Gastrocnemius medialis (tissue), 4 donors: ENCODE data around the gene SLC43A2. TPM values are rescaled to one million over a fixed set of nuclear protein-coding genes. Genes with fewer than 3 reads are reported as not detected.

Experiments used
- ATAC-seq, 2 donors: fragments of 150-250 bp; one replicate each; pipeline ENCODE4 v1.9.1; 2016
- DNase-seq, 2 donors: peaks; one replicate each; pipeline ENCODE4 v3.0.0-alpha.2; 2019
- H3K27ac ChIP-seq, 4 donors: fragments of 200-600 bp; sonication (generic); 1 replicate in 1 of 4; 2 replicates in 3 of 4; pipeline ENCODE4 v1.5.1; 2016 to 2018; ENCODE audit warnings: mild to moderate bottlenecking in 2 of 4, moderate library complexity in 1 of 4
- H3K27me3 ChIP-seq, 3 donors: fragments of 200-600 bp; sonication (generic) in 2 of 3; 1 replicate in 1 of 3; 2 replicates in 2 of 3; pipeline versions ENCODE4 v1.5.1 to v1.6.0; 2016 to 2019; ENCODE audit warnings: mild to moderate bottlenecking in 1 of 3, moderate library complexity in 1 of 3
- H3K36me3 ChIP-seq, 2 donors: fragments of 200-600 bp; sonication (generic) in 1 of 2; one replicate each; pipeline ENCODE4 v1.5.1; 2017 to 2018
- H3K4me1 ChIP-seq, 2 donors: fragments of 200-600 bp; sonication (generic) in 1 of 2; one replicate each; pipeline ENCODE4 v1.5.1; 2016 to 2017; ENCODE audit warnings: mild to moderate bottlenecking in 2 of 2
- H3K4me3 ChIP-seq, 4 donors: fragments of 200-600 bp; sonication (generic) in 3 of 4; 1 replicate in 1 of 4; 2 replicates in 3 of 4; pipeline ENCODE4 v1.5.1; 2016 to 2019; ENCODE audit warnings: mild to moderate bottlenecking in 2 of 4
- H3K9me3 ChIP-seq, 3 donors: fragments of 200-600 bp; sonication (generic) in 2 of 3; 1 replicate in 1 of 3; 2 replicates in 2 of 3; pipeline ENCODE4 v1.5.1; 2016 to 2019
- CTCF ChIP-seq, 5 experiments: fragments of 450-650 bp in 3 of 5; fragments of 200-600 bp in 2 of 5; sonication (generic) in 2 of 5; IDR thresholded peaks in 4 of 5; conservative IDR thresholded peaks in 1 of 5; 1 replicate in 4 of 5; 2 replicates in 1 of 5; pipeline ENCODE4 v1.5.1; 2016 to 2019; ENCODE audit warnings: antibody characterized with exemption in 5 of 5, mild to moderate bottlenecking in 3 of 5, moderate library complexity in 3 of 5
- POLR2A ChIP-seq, 2 donors: fragments of 450-650 bp; IDR thresholded peaks; one replicate each; pipeline ENCODE4 v1.6.1; 2017; ENCODE audit warnings: antibody characterized with exemption in 2 of 2, mild to moderate bottlenecking in 2 of 2, moderate library complexity in 2 of 2
- in situ Hi-C, 4 donors: fragments of 200-750 bp; cut with MboI; loops; one replicate each; pipeline versions ENCODE4 v1.15.0 to v1.8.0; 2017; ENCODE audit warnings: low sequenced_read_pairs in 4 of 4
- intact Hi-C: fragments of 100-400 bp; cut with DNase I; formaldehyde crosslinking; loops from one replicate; pipeline ENCODE4 v1.15.1; 2023; ENCODE audit warnings: low total_unique reads
- total RNA-seq, 4 donors: library from RNA; depleted of rRNA; stranded (reverse); fragments of >200 nt; gene quantifications; one replicate each; pipeline versions ENCODE4 v1.1.0 to v1.2.3, GENCODE V29; 2016

The SLC43A2 gene
- total RNA-seq, 4 donors from 2014 or later: 26.9 to 96.9 (median 55.2) TPM

- ATAC-seq (no peak), DNase-seq (no peak)
- intact Hi-C loops (no loop called here), in situ Hi-C loops (loop anchor here in 3 of 4 donors (10.0 to 25.0 kb wide), 2 partner anchors 64 to 376 kb away; partner anchors contain the start of gene BHLHA9 (in 2 of the 3))
- Histone ChIP-seq H3K4me3 (no peak overlapping the region), H3K27me3 (no peaks in the 10 kb centered on the region), H3K9me3 (no peaks in the 10 kb centered on the region), H3K36me3 (peaks cover 0 to 14% of the 10 kb centered on the region in 2 donors), H3K27ac (no peak overlapping the region), H3K4me1 (peaks cover 7 to 8% of the 10 kb centered on the region in 2 donors)
- no peak for TF ChIP-seq POLR2A (IDR thresholded peaks at IDR 0.05)
- no peak for TF ChIP-seq CTCF (IDR thresholded peaks at IDR 0.05 in 4 of 5, conservative IDR thresholded peaks at IDR 0.05 in 1 of 5)
Measured at GRCh38 chr17:1638624-1639300, 10.1 kb upstream of the SLC43A2 start.

GRCh38 chr17:1638171-1638590, 9.5 kb upstream of the SLC43A2 start:
- ATAC-seq (no peak), DNase-seq (no peak)
- H3K4me3 ChIP-seq: no peak overlapping the region
- no peaks in the 10 kb centered on the region for H3K9me3 ChIP-seq
- in situ Hi-C loops: loop anchor here in 3 of 4 donors (10.0 to 25.0 kb wide), 2 partner anchors 63 to 376 kb away; partner anchors contain the start of gene BHLHA9 (in 2 of the 3)
- H3K27ac ChIP-seq: no peak overlapping the region
- H3K4me1 ChIP-seq: peaks cover 6 to 8% of the 10 kb centered on the region in 2 donors
- H3K36me3 ChIP-seq: peaks cover 0 to 14% of the 10 kb centered on the region in 2 donors
- TF ChIP-seq POLR2A (IDR thresholded peaks at IDR 0.05) (no peak), CTCF (IDR thresholded peaks at IDR 0.05 in 4 of 5, conservative IDR thresholded peaks at IDR 0.05 in 1 of 5) (no peak)
- intact Hi-C loops: no loop called here
- no peaks in the 10 kb centered on the region for H3K27me3 ChIP-seq

GRCh38 chr17:1636732-1637285, 8.2 kb upstream of the SLC43A2 start:
- intact Hi-C loops: no loop called here
- ATAC-seq (no peak), DNase-seq (no peak)
- Histone ChIP-seq H3K4me1 (peaks cover 6 to 8% of the 10 kb centered on the region in 2 donors), H3K4me3 (no peak overlapping the region), H3K36me3 (peaks cover 0 to 14% of the 10 kb centered on the region in 2 donors), H3K27me3 (no peaks in the 10 kb centered on the region), H3K27ac (no peak overlapping the region), H3K9me3 (no peaks in the 10 kb centered on the region)
- in situ Hi-C loops: loop anchor here in 3 of 4 donors (10.0 to 25.0 kb wide), 2 partner anchors 62 to 375 kb away; partner anchors contain the start of gene BHLHA9 (in 2 of the 3)
- TF ChIP-seq CTCF (IDR thresholded peaks at IDR 0.05 in 4 of 5, conservative IDR thresholded peaks at IDR 0.05 in 1 of 5) (no peak), POLR2A (IDR thresholded peaks at IDR 0.05) (no peak)

- intact Hi-C loops (no loop called here), in situ Hi-C loops (loop anchor here in 3 of 4 donors (10.0 to 25.0 kb wide), 2 partner anchors 61 to 374 kb away; partner anchors contain the start of gene BHLHA9 (in 2 of the 3))
- Histone ChIP-seq H3K36me3 (peaks cover 0 to 14% of the 10 kb centered on the region in 2 donors), H3K27me3 (no peaks in the 10 kb centered on the region), H3K4me1 (peaks cover 6 to 10% of the 10 kb centered on the region in 2 donors), H3K4me3 (no peak overlapping the region), H3K27ac (no peak overlapping the region), H3K9me3 (no peaks in the 10 kb centered on the region)
- no peak for ATAC-seq
- no peak for DNase-seq
- TF ChIP-seq CTCF (IDR thresholded peaks at IDR 0.05 in 4 of 5, conservative IDR thresholded peaks at IDR 0.05 in 1 of 5) (no peak), POLR2A (IDR thresholded peaks at IDR 0.05) (no peak)
Measured at GRCh38 chr17:1635675-1636465, 7.2 kb upstream of the SLC43A2 start.
